Fibroblast of pulmonary artery (primary cell): ENCODE measurements around the gene GMDS.

Experiments used
- DNase-seq: peaks from one replicate; pipeline ENCODE4 v3.0.0-alpha.2; 2010; ENCODE audit warnings: low read depth
- H3K4me3 ChIP-seq: replicated peaks from 2 replicates; pipeline ENCODE4 v1.5.1; 2011; ENCODE audit warnings: low read depth, mild to moderate bottlenecking, control low read depth, low read length, moderate library complexity
- TF ChIP-seq, protein P1 (sequence below): IDR thresholded peaks from 2 replicates; pipeline ENCODE4 v1.5.1; 2011; ENCODE audit warnings: mild to moderate bottlenecking, control low read depth, low read length, inconsistent platforms; ENCODE audit errors: missing control alignments

GMDS gene

GRCh38 chr6:1767481-1768246, 477.7 kb downstream of the GMDS start:
- H3K4me3 ChIP-seq: no peak overlapping the region
- DNase-seq: peak; percentile 56
- TF ChIP-seq, protein P1, sequence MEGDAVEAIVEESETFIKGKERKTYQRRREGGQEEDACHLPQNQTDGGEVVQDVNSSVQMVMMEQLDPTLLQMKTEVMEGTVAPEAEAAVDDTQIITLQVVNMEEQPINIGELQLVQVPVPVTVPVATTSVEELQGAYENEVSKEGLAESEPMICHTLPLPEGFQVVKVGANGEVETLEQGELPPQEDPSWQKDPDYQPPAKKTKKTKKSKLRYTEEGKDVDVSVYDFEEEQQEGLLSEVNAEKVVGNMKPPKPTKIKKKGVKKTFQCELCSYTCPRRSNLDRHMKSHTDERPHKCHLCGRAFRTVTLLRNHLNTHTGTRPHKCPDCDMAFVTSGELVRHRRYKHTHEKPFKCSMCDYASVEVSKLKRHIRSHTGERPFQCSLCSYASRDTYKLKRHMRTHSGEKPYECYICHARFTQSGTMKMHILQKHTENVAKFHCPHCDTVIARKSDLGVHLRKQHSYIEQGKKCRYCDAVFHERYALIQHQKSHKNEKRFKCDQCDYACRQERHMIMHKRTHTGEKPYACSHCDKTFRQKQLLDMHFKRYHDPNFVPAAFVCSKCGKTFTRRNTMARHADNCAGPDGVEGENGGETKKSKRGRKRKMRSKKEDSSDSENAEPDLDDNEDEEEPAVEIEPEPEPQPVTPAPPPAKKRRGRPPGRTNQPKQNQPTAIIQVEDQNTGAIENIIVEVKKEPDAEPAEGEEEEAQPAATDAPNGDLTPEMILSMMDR: no peak

GRCh38 chr6:1766654-1767053, 478.8 kb downstream of the GMDS start:
- no peak overlapping the region for H3K4me3 ChIP-seq
- DNase-seq: peak; percentile 62
- TF ChIP-seq, protein P1: no peak

DNA sequence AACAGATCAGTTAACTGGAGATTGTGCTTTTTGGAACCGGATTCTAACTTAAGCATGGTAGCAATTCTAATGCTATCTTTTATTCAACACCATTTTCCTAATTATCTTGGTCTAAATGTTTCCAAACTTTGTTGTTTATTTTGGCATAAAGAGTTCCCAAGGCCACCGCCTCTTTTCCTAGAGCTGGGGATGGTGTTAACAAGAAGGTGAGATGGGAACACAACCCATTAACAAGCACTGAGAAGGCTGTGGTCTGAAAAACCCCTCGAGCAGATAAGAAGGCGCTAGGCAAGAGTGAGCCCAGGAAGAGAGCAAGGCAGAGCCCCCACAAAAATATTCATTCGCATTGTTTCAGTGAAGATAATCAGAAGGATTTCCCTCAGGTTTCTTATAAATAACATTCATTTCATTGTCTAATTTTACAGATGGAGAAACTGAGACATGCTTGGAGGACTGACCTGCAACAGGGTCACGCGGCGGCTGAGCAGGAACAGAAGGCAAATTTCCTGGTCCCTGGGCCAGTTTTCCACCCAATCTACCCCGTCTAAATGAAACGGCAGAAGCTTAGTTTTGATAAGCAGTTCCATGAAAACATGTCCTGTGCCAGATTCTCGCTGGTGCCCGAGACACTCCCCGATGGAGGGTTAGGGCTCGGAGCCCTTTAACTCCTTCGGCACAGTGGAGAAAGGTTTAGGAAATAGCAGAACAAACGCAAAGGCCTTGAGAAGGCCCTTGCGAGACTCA, 480.1 kb downstream of the GMDS start:
- TF ChIP-seq, protein P1: no peak
- DNase-seq: no peak

DNA sequence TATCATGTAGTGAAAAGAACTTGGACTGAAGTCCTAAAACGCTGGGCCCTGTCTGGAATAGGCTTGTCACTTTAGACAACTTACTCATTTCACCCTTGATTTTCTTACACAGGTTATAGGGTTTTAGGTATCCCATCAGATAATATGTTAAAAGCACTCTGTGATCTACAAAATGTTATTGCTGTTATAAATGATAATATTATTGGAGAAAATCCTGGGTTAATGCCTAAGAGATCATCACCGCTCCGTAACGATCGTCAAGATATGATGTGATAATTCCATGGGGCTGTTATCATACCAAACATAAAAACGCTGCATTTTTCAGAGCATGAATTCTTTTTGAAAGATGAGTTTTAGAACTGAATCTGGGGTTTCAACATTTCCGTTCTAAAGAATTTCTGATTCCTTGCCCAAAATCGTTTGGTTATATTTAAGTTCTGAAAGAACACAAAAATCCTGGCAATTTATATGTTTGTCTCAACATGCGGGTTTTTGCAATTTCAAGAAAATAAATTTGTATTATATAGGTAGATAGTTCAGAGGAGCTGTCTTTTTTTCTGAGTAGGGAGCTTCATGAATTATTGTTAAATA, 480.9 kb downstream of the GMDS start:
- DNase-seq: peak; percentile 16
- TF ChIP-seq, protein P1: no peak
- no peak overlapping the region for H3K4me3 ChIP-seq

More for the DNA sequence above, 480.1 kb downstream of the GMDS start:
- H3K4me3 ChIP-seq: no peak overlapping the region

GRCh38 chr6:1763404-1763803, 482.0 kb downstream of the GMDS start:
- H3K4me3 ChIP-seq: no peak overlapping the region
- no peak for DNase-seq
- TF ChIP-seq, protein P1: no peak

DNA sequence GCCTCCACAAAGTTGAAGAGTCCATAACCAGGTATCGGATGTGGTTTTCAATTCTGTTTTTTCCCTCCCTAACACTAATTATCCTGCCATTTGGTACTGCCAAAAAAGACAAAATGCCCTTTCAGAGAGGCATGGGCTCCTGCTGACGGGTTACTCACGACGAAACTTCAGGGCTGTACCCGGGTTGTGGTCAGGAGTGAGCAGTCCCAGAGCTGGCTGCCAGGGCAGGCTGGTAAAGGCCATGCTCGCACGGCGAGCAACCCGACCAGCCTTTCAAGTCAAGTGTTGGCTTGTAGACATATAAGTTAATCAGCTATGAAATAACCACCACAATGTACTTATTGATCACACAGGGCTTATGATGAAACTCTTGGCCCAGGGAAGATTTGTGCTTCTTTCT, 483.2 kb downstream of the GMDS start:
- H3K4me3 ChIP-seq: no peak overlapping the region
- DNase-seq: no peak
- TF ChIP-seq, protein P1: no peak
